NT2/D1 (cell line): Measurements from ENCODE around the gene PKIG.

ENCODE experiments used
- DNase-seq: peaks from one replicate; pipeline ENCODE4 v3.0.0-alpha.2; 2011; ENCODE audit warnings: low read depth, low spot score
- H3K27me3 ChIP-seq: 2 replicates; pipeline ENCODE4 v1.6.0; 2011; ENCODE audit warnings: mild to moderate bottlenecking; ENCODE audit not compliant: insufficient read length, insufficient read depth
- H3K36me3 ChIP-seq: 2 replicates; pipeline ENCODE4 v1.6.1; 2011; ENCODE audit warnings: mild to moderate bottlenecking, low read length, mixed read lengths; ENCODE audit not compliant: insufficient read depth, insufficient read length
- H3K4me1 ChIP-seq: 2 replicates; pipeline ENCODE4 v1.5.1; 2011; ENCODE audit not compliant: insufficient read depth, insufficient read length
- H3K4me3 ChIP-seq: 2 replicates; pipeline ENCODE4 v1.5.1; 2011; ENCODE audit warnings: low read depth; ENCODE audit not compliant: insufficient read length
- H3K9ac ChIP-seq: 2 replicates; pipeline ENCODE4 v1.6.0; 2011; ENCODE audit warnings: low read depth; ENCODE audit not compliant: insufficient read length
- H3K9me3 ChIP-seq: 2 replicates; pipeline ENCODE4 v1.5.1; 2011; ENCODE audit warnings: mild to moderate bottlenecking, low read length; ENCODE audit not compliant: insufficient read depth
- SUZ12 ChIP-seq: IDR thresholded peaks from 2 replicates; pipeline ENCODE4 v1.6.1; 2011; ENCODE audit not compliant: insufficient read length, insufficient read depth; ENCODE audit errors: extremely low read depth
- YY1 ChIP-seq: IDR thresholded peaks from 2 replicates; pipeline ENCODE4 v1.6.1; 2011; ENCODE audit not compliant: insufficient read length, insufficient read depth
- ZNF274 ChIP-seq: IDR thresholded peaks from 2 replicates; pipeline ENCODE4 v1.6.1; 2011; ENCODE audit warnings: mild to moderate bottlenecking, low read depth, low read length

PKIG gene

DNA sequence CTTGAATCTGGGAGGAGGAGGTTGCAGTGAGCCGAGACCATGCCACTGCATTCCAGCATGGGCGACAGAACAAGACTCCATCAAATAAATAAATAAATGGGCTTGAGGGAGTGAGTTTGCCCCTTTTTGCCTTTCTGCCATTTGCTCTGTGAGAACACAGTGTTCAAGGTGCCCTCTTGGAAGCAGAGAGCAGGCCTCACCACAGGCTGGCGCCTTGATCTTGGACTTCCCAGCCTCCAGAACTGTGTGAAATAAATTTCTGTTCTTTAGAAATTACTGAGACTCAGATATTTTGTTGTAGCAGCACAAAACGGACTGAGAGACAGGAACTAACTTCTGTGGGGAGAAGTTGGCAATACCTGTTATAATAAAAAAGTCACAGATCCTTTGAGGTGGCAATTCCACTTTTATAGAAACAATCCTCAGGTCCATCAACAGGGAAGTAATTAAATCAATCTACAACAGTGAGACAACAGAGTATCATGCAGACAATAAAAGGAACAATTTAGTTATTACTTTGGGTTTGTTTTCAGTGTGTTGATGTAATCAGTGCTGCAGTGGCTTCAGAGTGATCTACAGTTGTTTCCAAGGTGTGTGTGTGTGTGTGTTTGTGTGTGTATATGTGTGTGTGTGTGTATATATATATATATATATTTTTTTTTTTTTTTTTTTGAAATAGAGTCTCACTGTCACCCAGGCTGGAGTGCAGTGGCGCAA lies 24.5 kb downstream of the PKIG start:
- Histone ChIP-seq H3K9me3 (no peaks in the 10 kb centered on the region), H3K27me3 (no peaks in the 10 kb centered on the region), H3K36me3 (no peaks in the 10 kb centered on the region), H3K4me3 (no peak overlapping the region), H3K4me1 (peaks cover 1% of the 10 kb centered on the region), H3K9ac (no peak overlapping the region)
- no peak for DNase-seq
- TF ChIP-seq SUZ12 (no peak), ZNF274 (no peak), YY1 (no peak)

DNA sequence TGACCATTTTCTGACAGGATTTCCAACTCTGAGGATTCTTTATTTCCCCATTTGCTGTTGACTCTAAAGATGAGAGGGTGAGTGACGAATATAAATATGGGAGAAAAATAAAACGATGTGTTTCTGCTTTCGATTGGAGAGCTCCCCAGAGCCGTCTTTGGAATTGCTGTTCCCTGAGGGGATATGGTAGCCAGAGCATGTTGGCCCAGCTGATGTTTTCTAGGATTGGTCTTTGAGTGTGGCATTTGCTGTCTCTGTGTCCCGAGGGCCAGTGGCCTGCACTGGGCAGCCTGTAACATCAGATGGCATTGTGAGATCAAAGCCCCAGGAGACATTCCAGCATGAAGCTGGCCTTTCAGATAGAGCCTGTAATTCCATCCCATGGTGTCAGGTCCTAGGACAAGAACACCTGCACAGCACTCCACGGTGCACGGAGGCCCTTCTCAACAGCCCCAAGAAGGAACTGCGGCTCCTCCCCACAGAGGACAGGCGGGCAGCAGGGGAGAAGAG lies 26.7 kb downstream of the PKIG start:
- DNase-seq, result no peak

DNA sequence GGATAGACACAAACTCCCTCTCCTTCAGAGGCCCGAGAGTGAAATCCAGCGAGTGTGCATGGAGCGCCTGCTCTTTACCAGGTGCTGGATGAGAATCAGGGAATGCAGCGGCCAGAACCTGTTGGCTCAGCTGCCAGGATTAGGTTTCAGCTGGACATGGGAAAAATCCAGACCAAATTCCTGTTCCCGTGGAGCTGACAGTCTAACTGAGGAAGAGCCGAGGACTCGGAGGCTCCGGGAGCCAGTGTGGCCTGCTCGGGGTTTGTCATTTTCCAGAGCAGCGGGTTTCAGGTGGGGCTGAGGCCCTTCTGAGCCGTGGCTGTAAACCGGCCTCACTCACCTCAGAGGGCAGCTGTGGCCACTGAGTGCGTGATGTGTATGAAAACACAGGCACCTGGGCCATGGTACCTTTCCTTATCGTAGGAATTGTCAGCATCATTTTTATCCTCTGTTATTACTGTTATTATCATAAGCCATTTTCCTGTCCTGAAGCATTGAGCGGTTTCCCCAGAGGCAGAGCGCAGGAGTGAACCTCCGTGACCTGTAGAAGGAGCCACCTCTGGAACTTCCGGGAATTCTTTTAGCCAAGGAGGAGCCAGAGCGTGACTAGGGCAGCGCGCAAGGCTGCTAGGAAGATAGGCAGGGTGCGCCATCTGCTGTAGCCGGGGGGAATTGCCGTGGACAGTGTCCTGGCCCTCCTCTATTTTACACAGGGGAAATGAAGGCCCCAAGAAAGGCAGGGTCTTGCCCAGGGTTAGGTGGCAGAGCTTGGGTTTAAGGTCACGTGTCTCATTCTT lies 27.3 kb downstream of the PKIG start:
- no peak for TF ChIP-seq SUZ12
- TF ChIP-seq YY1, result no peak
- TF ChIP-seq ZNF274, result no peak
- Histone ChIP-seq H3K9me3 (no peaks in the 10 kb centered on the region), H3K27me3 (no peaks in the 10 kb centered on the region), H3K9ac (peak overlapping the region; percentile 38), H3K4me3 (no peak overlapping the region), H3K36me3 (peaks cover 13% of the 10 kb centered on the region), H3K4me1 (peaks cover 6% of the 10 kb centered on the region)
- DNase-seq, result peak; percentile 84

More for the DNA sequence above, 26.7 kb downstream of the PKIG start:
- Histone ChIP-seq H3K9me3 (no peaks in the 10 kb centered on the region), H3K4me3 (no peak overlapping the region), H3K4me1 (no peaks in the 10 kb centered on the region), H3K27me3 (no peaks in the 10 kb centered on the region), H3K9ac (peak overlapping the region; percentile 38), H3K36me3 (peaks cover 6% of the 10 kb centered on the region)
- TF ChIP-seq ZNF274, result no peak

DNA sequence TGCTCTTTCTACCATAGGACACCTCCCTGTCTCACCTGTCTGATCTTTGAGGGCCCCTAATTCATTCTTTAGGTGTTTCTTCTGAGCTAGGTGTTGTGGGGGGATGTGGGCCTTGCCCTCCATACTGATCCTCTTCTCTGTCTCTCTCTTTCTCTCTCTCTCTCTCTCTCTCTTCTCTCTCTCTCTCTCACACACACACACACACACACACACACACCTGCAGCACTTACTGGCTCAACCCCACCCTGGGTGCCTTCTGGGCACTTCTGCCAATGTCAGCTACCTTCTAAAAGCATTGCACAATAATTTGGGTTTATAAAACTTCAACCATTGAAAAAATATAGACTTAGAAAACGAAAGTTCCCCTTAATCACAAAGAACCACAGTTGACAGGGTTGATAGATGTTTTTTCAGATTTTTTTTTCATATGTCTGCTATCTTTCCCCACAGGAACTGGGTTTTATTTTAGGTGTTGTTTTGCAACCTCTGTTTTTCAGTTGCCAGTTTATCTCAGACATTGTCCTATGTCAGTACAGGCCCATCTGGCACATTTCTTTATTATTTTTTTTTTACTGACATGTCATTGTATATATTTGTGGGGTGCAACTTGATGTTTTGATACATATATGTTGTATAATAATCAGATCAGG lies 28.1 kb downstream of the PKIG start:
- H3K9me3 ChIP-seq, result no peaks in the 10 kb centered on the region
- no peak for DNase-seq
- no peak overlapping the region for H3K9ac ChIP-seq
- peaks cover 12% of the 10 kb centered on the region for H3K4me1 ChIP-seq
- no peak overlapping the region for H3K4me3 ChIP-seq
- TF ChIP-seq YY1 (no peak), ZNF274 (no peak), SUZ12 (no peak)
- peaks cover 16% of the 10 kb centered on the region for H3K36me3 ChIP-seq
- no peaks in the 10 kb centered on the region for H3K27me3 ChIP-seq

DNA sequence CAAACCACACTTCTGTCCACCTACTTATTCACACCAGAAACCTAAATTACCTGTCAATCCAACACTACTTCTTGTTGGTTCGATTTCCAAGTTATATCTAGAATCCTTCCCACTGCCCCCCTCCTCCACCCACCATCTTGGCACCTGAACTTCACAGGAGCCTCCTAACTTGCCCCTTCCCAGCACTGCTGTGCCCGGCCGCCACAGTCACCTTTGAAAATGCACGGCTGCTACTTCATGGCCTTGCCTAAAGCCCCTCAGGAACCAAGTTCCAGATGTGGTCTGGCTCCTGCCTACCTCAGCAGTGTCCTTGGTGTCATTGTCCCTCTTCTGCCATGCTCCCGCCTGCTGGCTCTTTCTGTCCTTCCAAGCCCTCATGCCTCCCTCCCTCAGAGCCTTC lies 31.2 kb downstream of the PKIG start:
- DNase-seq, result no peak
- Histone ChIP-seq H3K4me3 (no peak overlapping the region), H3K9ac (no peak overlapping the region), H3K36me3 (peaks cover 42% of the 10 kb centered on the region), H3K9me3 (no peaks in the 10 kb centered on the region), H3K27me3 (no peaks in the 10 kb centered on the region), H3K4me1 (peaks cover 33% of the 10 kb centered on the region)
- no peak for TF ChIP-seq YY1
- TF ChIP-seq SUZ12, result no peak
- no peak for TF ChIP-seq ZNF274

DNA sequence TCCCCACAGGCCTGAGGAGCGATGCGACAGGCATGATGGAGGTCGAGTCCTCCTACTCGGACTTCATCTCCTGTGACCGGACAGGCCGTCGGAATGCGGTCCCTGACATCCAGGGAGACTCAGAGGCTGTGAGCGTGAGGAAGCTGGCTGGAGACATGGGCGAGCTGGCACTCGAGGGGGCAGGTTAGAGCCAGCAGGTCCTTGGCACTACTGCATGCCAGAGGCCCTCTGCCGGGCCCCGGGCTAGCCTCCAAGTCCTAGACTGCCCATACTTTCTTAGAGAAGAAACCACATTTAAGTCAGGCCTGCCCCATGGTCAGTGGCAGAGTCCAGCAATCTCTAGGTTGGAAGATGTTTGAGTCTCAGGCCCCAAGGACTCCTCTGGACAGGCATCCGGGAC lies 32.1 kb downstream of the PKIG start:
- peaks cover 33% of the 10 kb centered on the region for H3K4me1 ChIP-seq

DNA sequence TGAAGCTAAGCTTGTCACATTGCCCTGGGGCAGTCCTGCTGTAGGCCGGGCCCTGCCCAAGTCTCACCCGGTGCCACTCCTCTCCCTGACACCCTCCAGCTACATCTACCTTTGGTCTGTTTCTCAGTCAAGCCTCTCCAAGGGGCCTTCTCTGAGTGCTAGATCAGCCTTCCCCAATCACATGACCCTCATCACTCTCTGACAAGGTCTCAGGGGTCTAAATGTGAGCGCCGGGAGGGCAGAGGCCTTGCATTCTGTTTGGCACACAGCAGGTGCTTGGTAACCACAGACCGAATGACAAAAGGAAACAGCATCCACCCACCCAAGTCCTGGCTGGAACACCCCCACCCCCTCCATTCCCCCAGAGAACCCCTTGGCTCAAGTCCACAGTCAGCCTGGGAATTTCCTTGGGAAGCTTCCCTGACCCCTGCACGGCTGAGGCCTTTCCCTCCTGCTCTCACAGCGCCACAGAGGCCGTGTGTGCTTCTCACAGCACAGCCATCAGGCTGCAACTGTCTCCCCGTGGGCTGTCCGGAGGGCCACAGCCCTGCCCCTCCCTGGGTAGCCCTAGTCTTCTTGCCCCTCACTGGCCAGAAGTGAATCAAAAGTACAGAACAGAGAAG lies 32.9 kb downstream of the PKIG start:
- peaks cover 56% of the 10 kb centered on the region for H3K36me3 ChIP-seq
- DNase-seq, result peak; percentile 40
- H3K27me3 ChIP-seq, result peaks cover 11% of the 10 kb centered on the region
- no peak overlapping the region for H3K4me3 ChIP-seq
- TF ChIP-seq ZNF274, result no peak
- no peak for TF ChIP-seq SUZ12
- TF ChIP-seq YY1, result no peak
- peaks cover 33% of the 10 kb centered on the region for H3K4me1 ChIP-seq
- H3K9me3 ChIP-seq, result no peaks in the 10 kb centered on the region
- peak overlapping the region; percentile 46 for H3K9ac ChIP-seq

More for the DNA sequence above, 32.1 kb downstream of the PKIG start:
- Histone ChIP-seq H3K9me3 (no peaks in the 10 kb centered on the region), H3K9ac (no peak overlapping the region), H3K27me3 (peaks cover 3% of the 10 kb centered on the region), H3K36me3 (peaks cover 48% of the 10 kb centered on the region), H3K4me3 (no peak overlapping the region)
- DNase-seq, result no peak
- TF ChIP-seq ZNF274 (no peak), SUZ12 (no peak), YY1 (no peak)
